Rectal smooth muscle tissue (tissue), 1 donor: ENCODE data around the gene NMT2.

Experiments used
- H3K27ac ChIP-seq: one replicate; pipeline ENCODE4 v1.7.0; 2013; ENCODE audit warnings: low read depth, low read length, inconsistent platforms
- H3K27me3 ChIP-seq: one replicate; pipeline ENCODE4 v1.7.0; 2013; ENCODE audit warnings: low read length; ENCODE audit not compliant: control insufficient read depth, insufficient read depth
- H3K36me3 ChIP-seq: one replicate; pipeline ENCODE4 v1.7.0; 2013; ENCODE audit warnings: low read length; ENCODE audit not compliant: control insufficient read depth, insufficient read depth
- H3K4me1 ChIP-seq: one replicate; pipeline ENCODE4 v1.7.0; 2013; ENCODE audit warnings: low read length; ENCODE audit not compliant: control insufficient read depth, insufficient read depth
- H3K4me3 ChIP-seq: one replicate; pipeline ENCODE4 v1.7.0; 2013; ENCODE audit warnings: low read length
- H3K9ac ChIP-seq: one replicate; pipeline ENCODE4 v1.7.0; 2013; ENCODE audit warnings: low read length

Gene NMT2

GRCh38 chr10:15197911-15198310 lies 29.4 kb upstream of the NMT2 start:
- H3K27me3 ChIP-seq = no peaks in the 10 kb centered on the region
- no peaks in the 10 kb centered on the region for H3K36me3 ChIP-seq
- H3K27ac ChIP-seq = no peak overlapping the region
- H3K4me1 ChIP-seq = peaks cover 3% of the 10 kb centered on the region
- no peak overlapping the region for H3K4me3 ChIP-seq
- no peak overlapping the region for H3K9ac ChIP-seq

GRCh38 chr10:15197276-15197675 lies 28.8 kb upstream of the NMT2 start:
- Histone ChIP-seq H3K27me3 (no peaks in the 10 kb centered on the region), H3K4me3 (no peak overlapping the region), H3K4me1 (peaks cover 3% of the 10 kb centered on the region), H3K27ac (no peak overlapping the region), H3K9ac (no peak overlapping the region), H3K36me3 (no peaks in the 10 kb centered on the region)

GRCh38 chr10:15196021-15196834 lies 27.7 kb upstream of the NMT2 start:
- H3K4me3 ChIP-seq = no peak overlapping the region
- no peak overlapping the region for H3K27ac ChIP-seq
- no peak overlapping the region for H3K9ac ChIP-seq
- H3K36me3 ChIP-seq = no peaks in the 10 kb centered on the region
- H3K4me1 ChIP-seq = no peaks in the 10 kb centered on the region
- no peaks in the 10 kb centered on the region for H3K27me3 ChIP-seq

GRCh38 chr10:15189133-15189885 lies 20.8 kb upstream of the NMT2 start:
- no peak overlapping the region for H3K27ac ChIP-seq
- H3K4me3 ChIP-seq = no peak overlapping the region
- no peak overlapping the region for H3K9ac ChIP-seq
- no peaks in the 10 kb centered on the region for H3K27me3 ChIP-seq
- no peaks in the 10 kb centered on the region for H3K36me3 ChIP-seq
- no peaks in the 10 kb centered on the region for H3K4me1 ChIP-seq

GRCh38 chr10:15188603-15189002 lies 20.1 kb upstream of the NMT2 start:
- Histone ChIP-seq H3K9ac (no peak overlapping the region), H3K27ac (no peak overlapping the region), H3K4me1 (no peaks in the 10 kb centered on the region), H3K4me3 (no peak overlapping the region), H3K36me3 (no peaks in the 10 kb centered on the region), H3K27me3 (no peaks in the 10 kb centered on the region)

GRCh38 chr10:15183689-15184481 lies 15.4 kb upstream of the NMT2 start:
- Histone ChIP-seq H3K27me3 (no peaks in the 10 kb centered on the region), H3K36me3 (no peaks in the 10 kb centered on the region), H3K4me1 (no peaks in the 10 kb centered on the region), H3K27ac (no peak overlapping the region), H3K9ac (no peak overlapping the region), H3K4me3 (no peak overlapping the region)

- no peak overlapping the region for H3K4me3 ChIP-seq
- no peak overlapping the region for H3K27ac ChIP-seq
- no peak overlapping the region for H3K9ac ChIP-seq
- H3K27me3 ChIP-seq = no peaks in the 10 kb centered on the region
- no peaks in the 10 kb centered on the region for H3K4me1 ChIP-seq
- H3K36me3 ChIP-seq = no peaks in the 10 kb centered on the region
Observed at GRCh38 chr10:15182540-15183207, 14.2 kb upstream of the NMT2 start.

- H3K27ac ChIP-seq = no peak overlapping the region
- no peak overlapping the region for H3K4me3 ChIP-seq
- no peaks in the 10 kb centered on the region for H3K27me3 ChIP-seq
- H3K36me3 ChIP-seq = no peaks in the 10 kb centered on the region
- no peaks in the 10 kb centered on the region for H3K4me1 ChIP-seq
- H3K9ac ChIP-seq = no peak overlapping the region
Observed at GRCh38 chr10:15181576-15182156, 13.2 kb upstream of the NMT2 start.

- no peaks in the 10 kb centered on the region for H3K4me1 ChIP-seq
- no peaks in the 10 kb centered on the region for H3K36me3 ChIP-seq
- no peaks in the 10 kb centered on the region for H3K27me3 ChIP-seq
Observed at GRCh38 chr10:15180736-15181135, 12.2 kb upstream of the NMT2 start.

GRCh38 chr10:15176269-15176668 lies 7.8 kb upstream of the NMT2 start:
- H3K36me3 ChIP-seq = no peaks in the 10 kb centered on the region
- no peak overlapping the region for H3K27ac ChIP-seq
- H3K9ac ChIP-seq = no peak overlapping the region
- no peak overlapping the region for H3K4me3 ChIP-seq
- H3K27me3 ChIP-seq = no peaks in the 10 kb centered on the region
- H3K4me1 ChIP-seq = no peaks in the 10 kb centered on the region

More at GRCh38 chr10:15180736-15181135, 12.2 kb upstream of the NMT2 start:
- H3K9ac ChIP-seq = no peak overlapping the region
- H3K27ac ChIP-seq = no peak overlapping the region
- H3K4me3 ChIP-seq = no peak overlapping the region

GRCh38 chr10:15175587-15175986 lies 7.1 kb upstream of the NMT2 start:
- Histone ChIP-seq H3K4me1 (no peaks in the 10 kb centered on the region), H3K27ac (no peak overlapping the region), H3K9ac (no peak overlapping the region), H3K36me3 (no peaks in the 10 kb centered on the region), H3K27me3 (no peaks in the 10 kb centered on the region), H3K4me3 (no peak overlapping the region)
